NCI-H748 (cell line): Measurements from ENCODE around the gene TDRD9.

Experiments used
- DNase-seq: peaks from one replicate; lab custom pipeline; 2025; ENCODE audit not compliant: unreplicated experiment; lab: John Stamatoyannopoulos, UW

TDRD9 gene

GRCh38 chr14:104020471-104020870 is 92.2 kb downstream of the TDRD9 start:
- DNase-seq, result no peak

GRCh38 chr14:104023325-104024055 is 95.2 kb downstream of the TDRD9 start:
- no peak for DNase-seq

GRCh38 chr14:104025534-104025933 is 97.3 kb downstream of the TDRD9 start:
- DNase-seq, result no peak

- no peak for DNase-seq
Measured at GRCh38 chr14:104026024-104026423, 97.8 kb downstream of the TDRD9 start.

- no peak for DNase-seq
Measured at GRCh38 chr14:104030958-104031357, 102.7 kb downstream of the TDRD9 start.

GRCh38 chr14:104031384-104031783 is 103.1 kb downstream of the TDRD9 start:
- no peak for DNase-seq

GRCh38 chr14:104034976-104035699 is 106.9 kb downstream of the TDRD9 start:
- peak; percentile 12 for DNase-seq

GRCh38 chr14:104036212-104036611 is 108.0 kb downstream of the TDRD9 start:
- DNase-seq, result peak; percentile 21

- no peak for DNase-seq
Measured at GRCh38 chr14:104037074-104037473, 108.8 kb downstream of the TDRD9 start.

GRCh38 chr14:104037903-104038302 is 109.6 kb downstream of the TDRD9 start:
- no peak for DNase-seq

GRCh38 chr14:104039214-104039613 is 111.0 kb downstream of the TDRD9 start:
- no peak for DNase-seq

GRCh38 chr14:104040539-104040938 is 112.3 kb downstream of the TDRD9 start:
- no peak for DNase-seq

- DNase-seq, result no peak
Measured at GRCh38 chr14:104041430-104042104, 113.3 kb downstream of the TDRD9 start.

GRCh38 chr14:104044016-104044415 is 115.8 kb downstream of the TDRD9 start:
- DNase-seq, result no peak

GRCh38 chr14:104047761-104048160 is 119.5 kb downstream of the TDRD9 start:
- no peak for DNase-seq

GRCh38 chr14:104048758-104049507 is 120.7 kb downstream of the TDRD9 start:
- no peak for DNase-seq

GRCh38 chr14:104049576-104050240 is 121.5 kb downstream of the TDRD9 start:
- no peak for DNase-seq

GRCh38 chr14:104051092-104051813 is 123.0 kb downstream of the TDRD9 start:
- DNase-seq, result no peak

- no peak for DNase-seq
Measured at GRCh38 chr14:104054222-104054905, 126.1 kb downstream of the TDRD9 start.
